ENCODE results near the gene MTG2. TPM values are rescaled to one million over a fixed set of nuclear protein-coding genes. Genes with fewer than 3 reads are reported as not detected.

Gene MTG2
- total RNA-seq, 1 donor from 2014 or later = 26.6 TPM

GRCh38 chr20:62236766-62237513 is 54.1 kb downstream of the MTG2 start:
- no peak for DNase-seq (ENCODE audit: low spot score)
- intact Hi-C loops (cut with DNase I) = loop anchor here (5.0 kb wide), 1 partner anchor 115 kb away; the partner anchor contains the start of gene LSM14B

GRCh38 chr20:62237514-62237800 is 54.6 kb downstream of the MTG2 start:
- DNase-seq (ENCODE audit: low spot score) = no peak
- intact Hi-C loops (cut with DNase I) = loop anchor here (5.0 kb wide), 1 partner anchor 115 kb away; the partner anchor contains the start of gene LSM14B

- peak; percentile 100 for DNase-seq (ENCODE audit: low spot score)
- intact Hi-C loops (cut with DNase I) = loop anchor here (2.0 to 5.0 kb wide), 2 partner anchors 55 to 116 kb away; partner anchors contain the start of genes LSM14B and MTG2
Measured at GRCh38 chr20:62237801-62238568, 55.2 kb downstream of the MTG2 start, which contains the start of gene OSBPL2. TSS of gene OSBPL2 (plus strand) at chr20:62238521. CDS start at chr20:62256185, 17,664 bp downstream.

GRCh38 chr20:62238569-62239277 is 55.9 kb downstream of the MTG2 start:
- intact Hi-C loops (cut with DNase I) = loop anchor here (2.0 to 5.0 kb wide), 2 partner anchors 56 to 116 kb away; partner anchors contain the start of genes LSM14B and MTG2
- DNase-seq (ENCODE audit: low spot score) = no peak

- DNase-seq (ENCODE audit: low spot score) = no peak
- intact Hi-C loops (cut with DNase I) = loop anchor here (2.0 to 5.0 kb wide), 2 partner anchors 57 to 117 kb away; partner anchors contain the start of genes LSM14B and MTG2
Measured at GRCh38 chr20:62239278-62239879, 56.6 kb downstream of the MTG2 start.

GRCh38 chr20:62240020-62240685 is 57.3 kb downstream of the MTG2 start:
- peak; percentile 83 for DNase-seq (ENCODE audit: low spot score)
- intact Hi-C loops (cut with DNase I) = no loop called here

- intact Hi-C loops (cut with DNase I) = no loop called here
- DNase-seq (ENCODE audit: low spot score) = no peak
Measured at GRCh38 chr20:62241506-62241905, 58.7 kb downstream of the MTG2 start.

- intact Hi-C loops (cut with DNase I) = no loop called here
- DNase-seq (ENCODE audit: low spot score) = no peak
Measured at GRCh38 chr20:62242176-62242575, 59.3 kb downstream of the MTG2 start.

- no peak for DNase-seq (ENCODE audit: low spot score)
- intact Hi-C loops (cut with DNase I) = no loop called here
Measured at GRCh38 chr20:62243106-62243505, 60.3 kb downstream of the MTG2 start.

GRCh38 chr20:62243906-62244515 is 61.2 kb downstream of the MTG2 start:
- no peak for DNase-seq (ENCODE audit: low spot score)
- intact Hi-C loops (cut with DNase I) = no loop called here

- intact Hi-C loops (cut with DNase I) = no loop called here
Measured at GRCh38 chr20:62244644-62245108, 61.8 kb downstream of the MTG2 start.

GRCh38 chr20:62245911-62246280 is 63.1 kb downstream of the MTG2 start:
- no peak for DNase-seq (ENCODE audit: low spot score)
- intact Hi-C loops (cut with DNase I) = no loop called here

More at GRCh38 chr20:62244644-62245108, 61.8 kb downstream of the MTG2 start:
- no peak for DNase-seq (ENCODE audit: low spot score)

GRCh38 chr20:62246431-62246830 is 63.6 kb downstream of the MTG2 start:
- intact Hi-C loops (cut with DNase I) = no loop called here

GRCh38 chr20:62246872-62247652 is 64.2 kb downstream of the MTG2 start:
- intact Hi-C loops (cut with DNase I) = no loop called here
- no peak for DNase-seq (ENCODE audit: low spot score)

More at GRCh38 chr20:62246431-62246830, 63.6 kb downstream of the MTG2 start:
- DNase-seq (ENCODE audit: low spot score) = no peak

GRCh38 chr20:62248890-62249560 is 66.2 kb downstream of the MTG2 start:
- intact Hi-C loops (cut with DNase I) = no loop called here
- no peak for DNase-seq (ENCODE audit: low spot score)

GRCh38 chr20:62252342-62252966 is 69.6 kb downstream of the MTG2 start:
- intact Hi-C loops (cut with DNase I) = no loop called here
- DNase-seq (ENCODE audit: low spot score) = no peak
